ENCODE data around the gene CABLES1. TPM values are rescaled to one million over a fixed set of nuclear protein-coding genes. Genes with fewer than 3 reads are reported as not detected.

The CABLES1 gene
- total RNA-seq, 6 experiments from 2014 or later, result 7.4 to 21.5 (median 11.3) TPM

DNA sequence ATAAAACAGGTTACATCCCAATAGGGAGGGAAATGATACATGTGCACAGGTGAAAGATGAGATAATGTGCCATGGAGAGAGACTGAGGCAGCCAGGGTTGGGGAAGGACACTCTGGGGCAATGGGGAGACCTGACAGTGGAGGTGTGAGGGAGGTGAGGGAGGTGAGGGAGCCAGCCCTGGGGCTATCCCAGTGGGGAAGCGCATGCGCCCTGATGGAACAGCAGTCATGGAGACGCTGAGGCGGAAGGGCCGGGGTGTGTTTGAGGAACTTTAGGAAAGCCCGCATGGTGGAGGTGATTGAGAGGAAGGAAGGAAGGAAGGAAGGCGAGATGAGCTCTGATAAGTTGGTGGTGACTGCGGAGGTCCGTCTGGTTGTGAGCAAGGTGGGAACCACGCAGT is 66.5 kb downstream of the CABLES1 start:
- DNase-seq, result no peak
- no peak overlapping the region for H3K4me3 ChIP-seq
- no peak for ATAC-seq
- no peaks in the 10 kb centered on the region for H3K9me3 ChIP-seq
- H3K27ac ChIP-seq, result no peak overlapping the region
- WGBS (ENCODE audit: insufficient coverage, low coverage, low lambda C conversion rate, missing lambda C conversion rate), result 73% methylated on average over 9 of the region's 10 CpGs
- no peaks in the 10 kb centered on the region for H3K27me3 ChIP-seq
- intact Hi-C loops (cut with DNase I), result no loop called here
- H3K36me3 ChIP-seq, result no peaks in the 10 kb centered on the region
- H3K4me1 ChIP-seq, result no peaks in the 10 kb centered on the region
- TF ChIP-seq POLR2A (IDR thresholded peaks at IDR 0.05), result no peak
- TF ChIP-seq, protein P1, sequence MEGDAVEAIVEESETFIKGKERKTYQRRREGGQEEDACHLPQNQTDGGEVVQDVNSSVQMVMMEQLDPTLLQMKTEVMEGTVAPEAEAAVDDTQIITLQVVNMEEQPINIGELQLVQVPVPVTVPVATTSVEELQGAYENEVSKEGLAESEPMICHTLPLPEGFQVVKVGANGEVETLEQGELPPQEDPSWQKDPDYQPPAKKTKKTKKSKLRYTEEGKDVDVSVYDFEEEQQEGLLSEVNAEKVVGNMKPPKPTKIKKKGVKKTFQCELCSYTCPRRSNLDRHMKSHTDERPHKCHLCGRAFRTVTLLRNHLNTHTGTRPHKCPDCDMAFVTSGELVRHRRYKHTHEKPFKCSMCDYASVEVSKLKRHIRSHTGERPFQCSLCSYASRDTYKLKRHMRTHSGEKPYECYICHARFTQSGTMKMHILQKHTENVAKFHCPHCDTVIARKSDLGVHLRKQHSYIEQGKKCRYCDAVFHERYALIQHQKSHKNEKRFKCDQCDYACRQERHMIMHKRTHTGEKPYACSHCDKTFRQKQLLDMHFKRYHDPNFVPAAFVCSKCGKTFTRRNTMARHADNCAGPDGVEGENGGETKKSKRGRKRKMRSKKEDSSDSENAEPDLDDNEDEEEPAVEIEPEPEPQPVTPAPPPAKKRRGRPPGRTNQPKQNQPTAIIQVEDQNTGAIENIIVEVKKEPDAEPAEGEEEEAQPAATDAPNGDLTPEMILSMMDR (IDR thresholded peaks at IDR 0.05), result no peak

DNA sequence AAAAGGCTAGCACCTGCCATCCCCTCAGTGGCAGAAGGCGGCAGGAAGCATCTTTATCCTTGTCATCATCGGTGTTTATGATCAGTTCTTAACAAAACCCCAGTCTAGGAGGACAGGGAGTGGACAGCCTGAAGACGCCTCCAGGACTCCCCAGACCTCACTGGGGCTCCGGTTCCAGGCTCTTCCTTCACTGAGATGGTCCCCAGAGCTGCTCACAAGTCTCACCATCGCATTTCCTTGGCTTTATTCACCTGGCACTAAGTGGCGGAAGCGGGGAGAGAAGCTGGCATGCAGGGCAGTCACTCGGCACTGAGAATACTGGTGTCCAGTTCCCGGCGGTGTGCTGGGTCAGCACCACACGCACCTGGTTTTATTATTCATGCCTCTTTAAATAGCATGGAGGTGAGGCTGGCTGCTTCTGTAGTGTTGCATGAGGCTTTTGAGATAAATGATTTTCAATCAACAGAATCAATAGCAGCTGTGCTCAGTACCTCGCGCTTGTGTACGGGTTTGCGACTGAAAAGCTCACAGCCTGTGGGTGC is 68.7 kb downstream of the CABLES1 start:
- H3K4me3 ChIP-seq, result no peak overlapping the region
- no peak for ATAC-seq
- no peaks in the 10 kb centered on the region for H3K9me3 ChIP-seq
- H3K27me3 ChIP-seq, result no peaks in the 10 kb centered on the region
- no peak overlapping the region for H3K27ac ChIP-seq
- H3K4me1 ChIP-seq, result no peaks in the 10 kb centered on the region
- intact Hi-C loops (cut with DNase I), result no loop called here
- H3K36me3 ChIP-seq, result no peaks in the 10 kb centered on the region
- TF ChIP-seq, protein P1 (IDR thresholded peaks at IDR 0.05), result no peak
- no peak for TF ChIP-seq POLR2A (IDR thresholded peaks at IDR 0.05)
- DNase-seq, result no peak
- 93% methylated on average over 15 of the region's 15 CpGs for WGBS (ENCODE audit: insufficient coverage, low coverage, low lambda C conversion rate, missing lambda C conversion rate)

DNA sequence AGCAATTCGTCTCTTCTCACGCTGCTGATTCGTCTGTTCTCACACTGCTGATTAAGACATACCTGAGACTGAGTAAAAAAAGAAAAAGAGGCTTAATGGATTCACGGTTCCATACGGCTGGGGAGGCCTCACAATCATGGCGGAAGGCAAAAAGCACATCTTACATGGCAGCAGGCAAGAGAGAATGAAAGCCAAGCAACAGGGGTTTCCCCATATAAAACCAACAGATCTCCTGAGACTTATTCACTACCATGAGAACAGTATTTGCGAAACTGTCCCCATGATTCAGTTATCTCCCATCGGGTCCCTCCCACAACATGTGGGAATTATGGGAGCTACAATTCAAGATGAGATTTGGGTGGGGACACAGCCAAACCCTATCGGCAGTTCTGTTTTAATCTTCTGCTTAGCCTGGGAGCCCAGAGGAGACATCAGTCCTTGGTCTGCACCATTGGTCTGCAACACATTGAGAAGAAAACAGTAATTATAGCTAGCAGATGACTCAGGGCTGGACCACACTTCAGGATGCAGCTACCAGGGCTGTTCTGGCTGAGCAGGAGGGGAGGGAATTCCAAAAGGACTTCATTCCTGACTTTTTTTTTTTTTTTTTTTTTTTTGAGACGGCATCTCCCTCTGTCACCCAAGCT is 69.4 kb downstream of the CABLES1 start:
- no peak overlapping the region for H3K27ac ChIP-seq
- H3K4me3 ChIP-seq, result no peak overlapping the region
- no peak for DNase-seq
- TF ChIP-seq, protein P1 (IDR thresholded peaks at IDR 0.05), result no peak
- TF ChIP-seq POLR2A (IDR thresholded peaks at IDR 0.05), result no peak
- no peaks in the 10 kb centered on the region for H3K4me1 ChIP-seq
- H3K36me3 ChIP-seq, result no peaks in the 10 kb centered on the region
- intact Hi-C loops (cut with DNase I), result no loop called here
- no peaks in the 10 kb centered on the region for H3K9me3 ChIP-seq
- no peaks in the 10 kb centered on the region for H3K27me3 ChIP-seq
- whole genome bisulfite sequencing (ENCODE audit: insufficient coverage, low coverage, low lambda C conversion rate, missing lambda C conversion rate), result 80% methylated on average over 10 of the region's 10 CpGs
- no peak for ATAC-seq

DNA sequence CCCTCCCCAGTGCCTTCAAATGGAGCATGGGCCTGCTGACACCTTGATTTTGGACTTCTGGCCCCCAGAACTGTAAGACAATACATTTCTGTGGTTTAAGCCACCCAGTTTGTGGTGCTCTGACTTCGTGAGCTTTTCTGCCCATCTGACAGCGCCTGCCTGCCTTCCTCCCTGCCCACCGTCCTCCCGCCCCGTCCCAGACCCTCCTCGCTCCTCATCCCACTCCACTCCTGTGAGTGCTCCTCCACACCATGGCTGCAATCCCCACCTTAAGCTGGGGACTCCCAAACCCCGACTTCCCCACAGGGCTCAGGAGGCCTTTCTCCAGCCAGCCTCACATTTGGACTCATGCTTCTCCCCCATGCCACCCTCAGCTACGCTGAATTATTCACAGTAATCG is 70.7 kb downstream of the CABLES1 start:
- no peak for TF ChIP-seq POLR2A (IDR thresholded peaks at IDR 0.05)
- TF ChIP-seq, protein P1 (IDR thresholded peaks at IDR 0.05), result no peak
- WGBS (ENCODE audit: insufficient coverage, low coverage, low lambda C conversion rate, missing lambda C conversion rate), result 100% methylated on average over 7 of the region's 9 CpGs
- H3K27ac ChIP-seq, result no peak overlapping the region
- no peak for DNase-seq
- no peaks in the 10 kb centered on the region for H3K36me3 ChIP-seq
- H3K27me3 ChIP-seq, result no peaks in the 10 kb centered on the region
- no peak overlapping the region for H3K4me3 ChIP-seq
- no peaks in the 10 kb centered on the region for H3K4me1 ChIP-seq
- intact Hi-C loops (cut with DNase I), result no loop called here
- H3K9me3 ChIP-seq, result no peaks in the 10 kb centered on the region
- no peak for ATAC-seq
